AG09319 (cell line): Measurements from ENCODE around the gene EPB41L4B.
A peak's percentile ranks its signal among the peaks of the same experiment; 100 is the strongest.
"Not testable (repeated sequence)": the region's sequence is repeated elsewhere in the genome, so short reads cannot be mapped to it uniquely, and the experiment has no call there.

ENCODE experiments used
- DNase-seq: peaks from one replicate; pipeline ENCODE4 v3.0.0-alpha.2; 2010; ENCODE audit warnings: low read depth; ENCODE audit errors: extremely low read depth
- CTCF ChIP-seq: IDR thresholded peaks from 2 replicates; pipeline ENCODE4 v1.5.1; 2011; ENCODE audit warnings: low read depth, mild to moderate bottlenecking, inconsistent platforms, low read length, moderate library complexity

Gene EPB41L4B

GRCh38 chr9:109349421-109349846 lies 28.6 kb upstream of the EPB41L4B start:
- peak; percentile 70 for DNase-seq
- TF ChIP-seq CTCF: no peak

GRCh38 chr9:109346904-109347303 lies 26.0 kb upstream of the EPB41L4B start:
- DNase-seq: no peak
- no peak for TF ChIP-seq CTCF

GRCh38 chr9:109344866-109345265 lies 24.0 kb upstream of the EPB41L4B start:
- no peak for TF ChIP-seq CTCF
- DNase-seq: no peak

- no peak for TF ChIP-seq CTCF
- no peak for DNase-seq
These were observed 22.0 kb upstream of the EPB41L4B start for GRCh38 chr9:109342878-109343277.

- TF ChIP-seq CTCF: no peak
These were observed 20.7 kb upstream of the EPB41L4B start for GRCh38 chr9:109341561-109341960.

GRCh38 chr9:109340979-109341378 lies 20.1 kb upstream of the EPB41L4B start:
- not testable (repeated sequence) for DNase-seq

More at GRCh38 chr9:109341561-109341960, 20.7 kb upstream of the EPB41L4B start:
- no peak for DNase-seq

- no peak for TF ChIP-seq CTCF
- DNase-seq: no peak
These were observed 15.6 kb upstream of the EPB41L4B start for GRCh38 chr9:109336409-109336808.

- TF ChIP-seq CTCF: no peak
- DNase-seq: no peak
These were observed 15.1 kb upstream of the EPB41L4B start for GRCh38 chr9:109335929-109336328.
